GM18868 (cell line): ENCODE measurements around the gene GRHL3.

Experiments
- ATAC-seq: cut with Tn5 transposase; IDR thresholded peaks from one replicate; pipeline ENCODE4 v1.9.1; 2021; ENCODE audit warnings: mild to moderate bottlenecking, moderate library complexity; ENCODE audit not compliant: unreplicated experiment

The GRHL3 gene

DNA sequence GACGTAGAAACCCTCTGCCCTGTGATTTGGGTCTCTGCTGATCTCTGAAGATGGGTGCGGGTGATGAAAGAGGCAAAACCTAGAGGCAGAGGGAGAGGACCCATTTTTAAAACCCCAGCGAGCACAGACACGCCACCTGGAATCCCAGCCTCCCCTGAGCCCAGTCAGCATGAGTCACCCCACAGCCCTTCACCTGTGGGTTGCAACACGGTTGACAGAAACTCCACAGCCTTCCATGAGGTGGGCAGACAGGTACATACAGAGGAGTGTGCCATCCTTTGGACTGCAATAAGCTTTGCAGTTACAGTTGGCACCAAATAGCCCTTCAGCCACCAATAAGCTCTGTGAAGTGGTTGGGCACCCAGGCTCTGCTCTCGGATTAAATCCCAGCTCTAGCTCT lies 2.1 kb upstream of the GRHL3 start:
- ATAC-seq: no peak

DNA sequence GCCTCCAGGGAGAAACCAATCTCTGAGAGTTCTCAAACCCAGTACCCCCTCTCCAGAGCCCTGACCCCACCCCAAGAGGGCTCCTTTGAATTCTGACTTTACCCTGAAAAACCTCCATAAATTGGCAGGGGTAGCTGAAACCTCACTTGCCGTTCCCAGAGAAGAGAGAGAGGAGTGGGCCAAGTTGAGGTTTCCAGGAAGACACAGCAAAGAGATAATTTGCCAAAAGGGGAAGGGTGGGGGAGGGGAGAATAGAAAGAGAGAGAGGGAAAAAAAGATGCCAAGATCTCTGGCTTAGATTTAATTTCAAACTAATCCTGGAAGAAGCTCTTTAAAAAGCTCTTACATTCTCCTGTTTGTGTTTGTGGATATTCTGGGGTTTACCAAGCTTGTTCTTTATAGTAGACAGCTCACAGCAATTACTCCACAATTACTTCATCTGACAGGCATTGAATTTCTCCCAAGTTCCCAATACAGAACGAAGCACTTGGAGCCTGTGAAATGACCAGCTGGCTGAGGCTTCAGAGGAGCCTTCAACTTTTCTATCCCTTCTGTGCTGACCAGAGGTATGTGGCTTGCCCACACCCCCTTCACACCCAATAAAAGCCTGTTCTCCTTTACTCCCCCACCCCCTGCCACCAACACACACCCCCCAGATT lies 1.1 kb upstream of the GRHL3 start:
- no peak for ATAC-seq

DNA sequence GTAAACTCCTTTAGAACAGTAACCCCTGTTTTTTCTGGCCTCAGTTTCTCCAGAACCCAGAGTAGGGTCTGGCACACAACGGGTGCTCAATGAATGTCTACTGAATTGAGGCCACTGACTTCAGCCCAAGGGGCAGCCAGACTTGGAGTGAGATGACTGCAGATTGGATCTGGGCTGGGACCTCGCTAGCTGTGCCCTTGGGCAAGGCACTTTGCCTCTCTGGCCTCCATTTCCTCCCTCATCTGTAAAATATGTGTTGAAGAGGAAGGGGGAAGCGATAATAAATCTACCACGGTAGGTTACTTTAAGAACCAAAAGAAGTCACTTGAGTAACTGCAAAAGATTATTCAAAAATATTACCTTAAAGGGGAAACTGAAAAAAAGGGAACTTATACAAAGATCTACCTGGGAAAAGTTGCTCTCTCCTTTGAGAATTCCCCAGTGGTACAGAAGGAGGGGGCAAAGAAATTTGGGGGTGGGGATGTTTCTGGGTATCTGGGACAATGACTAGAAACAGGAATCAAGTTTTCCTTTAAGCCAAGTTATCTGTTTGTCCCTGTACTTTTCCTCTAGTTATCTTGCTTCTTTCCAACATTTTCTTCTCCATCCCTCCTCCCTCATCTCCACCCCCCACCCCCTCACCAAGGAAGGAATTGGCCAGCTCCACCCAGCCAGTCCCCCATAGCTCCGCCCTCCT lies 394 bp upstream of the GRHL3 start:
- no peak for ATAC-seq

DNA sequence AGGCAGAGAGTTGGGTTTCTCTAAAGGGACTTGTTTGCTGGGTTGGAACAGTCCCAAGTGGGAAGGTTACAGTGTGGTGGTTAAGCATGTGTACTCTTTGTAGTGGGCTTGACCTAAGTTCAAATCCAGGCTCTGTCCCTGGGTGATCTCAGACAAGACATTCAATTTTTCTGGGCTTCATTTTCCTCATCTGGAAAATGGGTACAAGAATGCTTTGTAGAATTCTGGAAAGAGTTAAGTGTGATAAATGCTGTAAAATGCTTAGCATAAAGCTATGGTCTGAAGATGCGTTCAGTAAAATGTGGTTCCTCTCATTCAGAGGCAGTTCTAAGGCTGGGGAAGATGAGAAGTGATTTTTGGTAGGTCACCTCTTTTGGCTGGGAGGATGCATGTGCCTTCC lies 805 bp downstream of the GRHL3 start:
- no peak for ATAC-seq

DNA sequence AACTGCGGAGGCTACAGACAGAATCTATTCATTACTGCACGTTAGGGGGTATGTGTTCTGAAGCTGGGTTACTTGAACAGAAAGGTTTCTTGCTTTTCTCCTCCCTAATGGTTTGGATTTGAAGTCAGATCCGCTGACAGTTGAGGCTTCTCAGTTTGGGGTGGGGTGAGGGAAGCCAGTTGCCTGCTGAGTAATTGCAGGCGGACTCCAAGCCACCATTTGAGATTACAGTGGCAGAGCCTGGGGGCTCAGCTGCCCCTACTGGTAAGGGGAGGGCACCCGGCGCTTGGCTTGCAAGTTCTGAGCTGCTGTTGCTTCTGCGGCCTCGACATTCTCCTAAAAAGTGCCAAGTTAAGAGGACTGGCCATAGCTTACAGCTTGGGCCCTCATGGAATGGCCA lies 2.0 kb downstream of the GRHL3 start:
- ATAC-seq: no peak

DNA sequence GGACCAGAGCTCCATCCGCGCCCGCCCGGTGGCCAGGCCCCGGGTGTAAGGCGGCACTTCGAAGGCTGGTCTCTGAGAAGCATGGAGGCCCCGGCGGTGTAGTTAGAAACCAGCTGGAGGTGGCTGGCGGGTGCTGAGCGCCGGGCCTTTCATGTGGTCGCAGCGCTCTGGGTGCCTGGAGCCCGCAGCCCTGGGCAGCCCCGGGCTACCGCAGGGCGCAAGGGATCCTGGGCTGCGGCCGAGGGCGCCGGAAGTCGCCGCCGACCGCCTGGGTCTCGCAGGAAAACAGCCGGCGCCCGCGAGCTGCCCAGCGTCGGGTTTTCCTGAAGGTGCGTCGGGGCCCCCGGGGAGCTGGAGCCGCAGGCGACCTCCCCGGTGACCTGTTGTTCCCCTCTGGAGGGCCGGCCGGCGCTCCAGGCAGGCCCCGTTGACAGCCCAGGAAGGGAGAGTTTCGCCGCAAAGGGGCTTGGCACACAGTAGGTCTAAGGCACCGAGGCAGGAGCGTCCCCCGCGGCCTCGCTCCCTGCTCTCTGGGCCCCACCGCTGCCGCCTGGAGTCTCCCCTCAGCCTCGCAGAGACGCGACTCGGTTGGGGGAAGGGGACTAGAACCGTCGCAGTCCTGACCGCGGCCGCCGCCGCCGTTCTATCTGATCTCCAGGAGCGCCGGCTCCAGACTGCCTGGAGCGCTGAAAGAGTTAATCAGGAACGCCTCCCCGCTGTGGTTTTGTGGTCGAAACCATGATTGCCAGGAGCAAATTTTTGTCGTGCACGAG lies 2.7 kb downstream of the GRHL3 start:
- ATAC-seq: peak; percentile 60

DNA sequence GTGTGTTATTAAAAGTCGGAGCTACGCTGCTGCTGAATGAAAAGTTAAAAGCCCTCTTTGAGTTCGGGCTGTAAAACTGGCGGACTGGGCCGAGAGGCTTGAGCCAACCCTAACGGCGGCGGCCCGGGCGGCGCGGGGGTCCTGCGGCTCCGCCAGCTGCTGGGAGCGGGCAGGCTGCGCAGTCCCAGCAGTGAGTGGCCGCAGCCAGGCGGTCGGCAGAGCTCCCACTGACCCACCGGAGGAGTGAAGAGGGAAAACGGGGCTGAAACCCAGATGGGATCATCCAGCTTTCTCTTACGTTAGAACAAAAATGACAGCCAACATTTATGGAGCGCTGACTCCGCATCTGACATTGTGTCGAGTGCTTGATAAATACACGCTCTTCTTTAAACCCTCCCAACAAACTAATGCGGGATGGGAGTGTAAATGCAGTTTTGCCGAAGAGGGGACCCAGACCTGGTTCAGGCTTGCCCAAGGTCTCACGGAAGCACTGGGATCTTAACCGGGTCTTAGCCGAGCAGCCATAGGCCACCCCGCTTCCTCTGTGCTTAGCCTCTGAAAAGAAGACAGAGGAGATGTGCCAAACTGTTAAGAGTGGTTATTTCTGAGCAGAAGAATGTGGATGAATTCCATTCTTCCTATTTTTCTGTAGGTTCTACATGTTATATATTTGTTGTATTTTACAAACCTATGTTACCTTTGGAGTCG lies 3.5 kb downstream of the GRHL3 start:
- no peak for ATAC-seq

DNA sequence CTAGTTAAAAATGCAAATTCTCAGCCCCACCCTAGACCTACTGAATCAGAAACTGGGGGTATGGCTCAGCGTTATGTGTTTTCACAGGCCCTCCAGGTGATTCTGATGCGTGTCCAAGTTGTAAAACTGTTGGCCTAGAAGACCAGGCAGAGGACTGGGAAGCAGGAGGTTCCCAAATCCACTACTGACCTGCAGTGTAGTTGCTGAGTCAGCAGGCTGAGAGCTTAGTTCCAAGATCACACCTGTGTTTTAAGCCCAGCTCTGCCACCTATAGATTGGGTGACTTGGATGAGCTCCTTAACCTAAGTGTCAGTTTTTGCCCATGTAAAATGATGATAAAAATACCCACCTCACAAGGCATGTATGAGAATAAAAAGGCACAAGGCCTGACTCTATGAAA lies 4.1 kb downstream of the GRHL3 start:
- ATAC-seq: no peak

DNA sequence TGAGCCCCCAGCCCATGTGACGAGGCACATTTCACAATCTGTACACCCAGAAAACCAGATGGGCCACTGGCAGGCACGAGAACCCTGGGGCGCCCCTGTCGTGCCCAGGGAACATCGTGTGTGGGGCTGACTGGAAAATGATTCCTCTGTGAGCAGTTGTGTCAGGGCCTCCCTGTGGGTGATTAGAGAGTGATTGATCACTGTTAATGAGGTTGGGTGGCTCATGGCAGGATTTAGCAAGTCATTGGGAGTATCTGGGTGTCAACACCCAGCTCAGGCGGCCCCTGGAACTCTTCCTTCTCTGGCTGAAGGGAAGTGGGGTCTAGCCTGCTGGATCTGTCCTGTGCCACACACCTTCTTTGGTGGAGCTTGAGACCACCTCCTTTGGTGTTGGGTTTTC lies 5.7 kb downstream of the GRHL3 start:
- no peak for ATAC-seq

DNA sequence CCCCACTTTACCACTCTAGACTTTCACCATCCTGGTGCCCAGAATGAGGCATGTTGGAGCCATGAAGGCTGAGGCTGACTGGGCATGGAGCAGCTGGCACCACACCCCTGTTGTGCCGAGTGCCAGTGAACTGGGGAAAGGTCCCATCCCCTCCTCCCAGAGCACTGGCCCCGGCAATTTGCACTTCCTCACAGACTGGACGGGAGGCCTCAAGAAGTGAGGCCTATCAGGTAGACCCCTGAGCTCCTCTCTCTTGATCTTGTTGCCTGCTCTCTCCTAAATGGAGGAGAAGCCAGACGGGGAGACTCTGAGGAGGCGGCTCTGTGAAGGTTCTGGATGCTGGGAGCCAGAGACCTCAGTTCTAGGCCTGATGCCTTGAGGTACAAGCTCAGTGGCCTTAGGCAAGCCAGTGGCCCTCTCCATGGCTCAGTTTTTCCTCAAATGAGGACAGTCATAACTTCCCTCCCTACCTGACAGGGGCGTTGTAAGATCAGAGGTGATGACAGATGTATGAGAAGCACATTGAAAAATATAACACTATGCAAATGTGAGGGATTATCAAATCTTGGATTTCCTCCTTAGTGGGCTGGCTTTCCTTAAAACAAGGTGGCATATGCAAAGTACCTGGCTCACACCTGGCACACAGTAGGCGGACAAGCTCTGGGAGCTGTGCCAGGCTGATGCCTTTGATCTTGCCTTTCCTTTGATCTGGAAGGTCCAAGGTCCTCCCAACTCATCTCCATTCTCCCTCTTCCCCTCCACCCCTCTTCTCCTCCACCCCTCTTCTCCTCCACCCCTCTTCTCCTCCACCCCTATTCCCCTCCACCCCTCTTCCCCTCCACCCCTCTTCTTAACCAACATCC lies 6.7 kb downstream of the GRHL3 start:
- no peak for ATAC-seq

DNA sequence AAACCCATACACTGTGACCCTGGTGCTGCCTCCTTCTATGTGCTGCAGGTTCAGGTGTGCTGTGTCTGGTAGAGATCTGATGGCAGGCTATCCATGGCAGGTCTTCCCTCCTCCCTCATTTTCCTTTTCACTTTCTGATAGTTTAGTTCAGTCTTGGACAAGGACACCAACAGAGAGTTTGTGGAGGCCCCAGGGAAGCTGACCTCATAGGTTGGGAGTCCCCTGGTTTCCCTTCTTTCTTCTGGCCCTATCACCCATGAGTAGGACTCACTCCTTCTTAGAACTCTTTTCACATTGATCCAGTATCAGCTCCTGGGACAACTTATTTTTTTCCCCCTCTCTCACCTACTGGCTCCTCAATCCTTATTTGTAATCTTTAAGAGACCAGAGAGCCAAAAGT lies 8.3 kb downstream of the GRHL3 start:
- no peak for ATAC-seq

DNA sequence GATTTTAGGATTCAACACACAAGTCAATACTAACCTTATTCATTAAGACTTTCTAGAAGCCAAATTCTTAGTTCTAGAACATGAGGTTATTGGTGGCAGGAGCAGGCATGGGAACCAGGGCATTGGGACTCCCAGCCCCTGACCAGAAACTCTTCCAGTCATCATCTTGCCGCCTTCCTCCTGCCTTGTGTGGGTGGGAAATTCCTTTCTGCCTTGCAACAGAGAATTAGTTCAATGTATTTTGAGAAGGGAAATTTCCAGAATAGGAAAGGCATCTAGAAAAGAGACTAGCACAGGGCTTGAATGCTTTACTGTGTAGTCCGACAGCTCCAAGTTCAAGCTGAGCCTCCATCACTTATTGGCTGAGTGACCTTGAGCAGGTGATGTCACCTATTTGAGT lies 8.7 kb downstream of the GRHL3 start:
- no peak for ATAC-seq

DNA sequence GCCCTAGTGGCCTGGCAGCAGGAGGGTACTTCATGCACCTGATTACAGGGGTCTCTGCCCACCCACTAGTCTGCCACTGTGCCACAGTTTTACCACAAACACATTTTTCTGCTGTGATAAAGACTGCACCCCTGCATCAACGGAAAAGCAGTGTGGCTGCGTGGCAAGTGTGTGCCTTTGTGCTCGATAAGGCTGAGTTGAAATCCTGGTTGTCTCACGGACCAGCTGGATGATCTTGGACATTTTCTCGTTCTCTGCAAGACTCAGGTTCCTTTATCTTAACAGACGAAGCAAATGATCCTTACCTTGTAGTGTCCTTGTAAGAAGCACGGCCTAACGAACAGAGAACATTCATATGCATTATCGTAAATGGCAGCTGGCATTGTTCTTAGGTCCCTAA lies 10.2 kb downstream of the GRHL3 start:
- ATAC-seq: no peak

DNA sequence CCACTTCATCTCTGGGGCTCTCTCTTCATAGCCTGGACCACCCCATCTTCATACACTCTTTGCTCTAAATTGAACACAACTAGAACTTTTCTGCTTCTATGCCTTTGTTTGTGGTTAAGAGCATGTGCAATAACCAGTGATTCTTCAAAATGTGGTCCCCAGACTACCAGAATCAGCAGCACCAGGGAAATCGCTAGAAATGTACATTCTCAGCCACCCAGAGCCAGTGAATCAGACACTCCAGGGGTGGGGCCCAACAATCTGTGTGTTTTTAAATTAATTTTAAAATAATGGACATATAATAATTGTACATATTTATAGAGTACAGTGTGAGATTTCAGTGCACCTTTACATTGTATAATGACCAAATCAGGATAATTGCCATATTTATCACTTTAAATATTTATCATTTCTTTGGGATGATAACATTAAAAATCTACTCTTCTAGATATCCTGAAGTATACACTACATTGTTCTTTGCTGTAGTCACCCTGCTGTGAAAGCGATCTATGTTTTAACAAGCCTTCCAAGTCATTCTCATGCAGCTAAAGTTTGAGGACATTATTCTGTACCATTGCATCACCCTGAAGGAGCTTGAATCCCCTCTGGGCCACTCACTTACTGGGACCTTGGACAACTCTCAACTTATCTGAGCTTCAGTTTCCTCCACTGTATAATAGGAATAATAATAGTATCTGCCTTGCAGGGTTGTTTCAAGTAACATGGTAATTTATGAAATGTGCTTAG lies 10.8 kb downstream of the GRHL3 start:
- no peak for ATAC-seq

DNA sequence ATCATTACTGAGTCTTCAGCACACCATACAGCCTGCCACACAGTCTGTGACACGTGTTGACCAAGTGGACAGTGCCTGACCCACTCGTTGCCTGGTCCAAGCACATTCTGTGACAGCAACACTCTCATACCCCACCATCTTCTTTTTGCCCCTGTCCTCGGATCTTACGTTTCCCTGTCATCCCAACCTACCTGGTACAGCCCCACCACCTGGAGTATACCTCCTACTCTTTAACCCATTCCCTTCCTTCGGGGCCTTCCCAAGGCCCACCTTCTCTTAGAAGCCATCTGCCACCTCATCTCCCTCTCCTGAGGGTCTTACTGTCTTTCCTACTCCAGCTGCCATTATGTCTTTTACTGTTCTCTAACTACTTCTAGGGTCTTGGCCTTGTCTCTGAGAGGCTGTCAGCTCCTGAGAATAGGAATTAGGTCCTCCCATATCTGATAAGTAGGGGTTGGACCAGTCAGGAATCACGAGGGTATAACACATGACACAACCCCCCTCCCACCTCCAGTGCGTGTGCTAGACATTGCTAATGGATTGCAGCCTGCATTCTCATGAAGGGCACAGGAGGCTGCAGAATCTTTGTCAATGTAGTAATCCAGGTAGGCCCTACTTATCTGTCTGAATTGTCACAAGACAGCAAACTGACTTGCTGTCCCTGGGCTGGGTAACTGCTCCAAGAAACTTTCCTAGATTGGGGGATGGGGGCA lies 13.0 kb downstream of the GRHL3 start:
- no peak for ATAC-seq

DNA sequence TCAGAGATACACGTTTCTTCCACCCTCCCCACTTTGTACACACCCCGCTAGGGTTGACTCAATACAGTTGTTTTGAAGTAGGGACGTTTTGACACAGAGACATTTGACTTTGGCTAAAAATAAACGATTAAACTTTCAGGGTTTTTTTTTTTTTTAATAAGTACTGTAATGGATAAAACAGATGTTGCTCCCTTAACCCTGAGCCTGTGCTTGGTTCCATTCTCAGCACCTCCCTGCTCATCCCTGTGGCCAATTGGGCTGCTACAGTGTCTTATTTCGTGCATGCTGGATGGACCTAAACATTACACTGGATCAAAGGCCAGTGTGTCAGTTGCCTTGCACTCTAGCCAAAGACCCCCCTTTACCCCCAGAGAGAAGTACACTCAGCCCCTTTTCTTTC lies 16.9 kb downstream of the GRHL3 start:
- no peak for ATAC-seq

DNA sequence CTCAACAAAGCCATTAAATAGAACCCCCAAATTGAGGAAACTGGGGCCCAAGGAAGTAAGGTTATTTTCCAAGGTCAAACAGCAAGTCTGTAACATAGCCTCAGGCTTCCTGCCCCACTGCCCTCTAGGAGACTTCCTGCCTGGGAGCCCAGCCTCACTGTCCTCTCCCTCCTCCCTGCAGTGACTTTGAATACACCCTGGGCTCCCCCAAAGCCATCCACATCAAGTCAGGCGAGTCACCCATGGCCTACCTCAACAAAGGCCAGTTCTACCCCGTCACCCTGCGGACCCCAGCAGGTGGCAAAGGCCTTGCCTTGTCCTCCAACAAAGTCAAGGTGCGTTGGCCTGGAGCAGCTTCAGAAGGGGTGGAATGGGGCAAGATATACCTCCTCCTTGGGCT lies 18.3 kb downstream of the GRHL3 start:
- no peak for ATAC-seq

DNA sequence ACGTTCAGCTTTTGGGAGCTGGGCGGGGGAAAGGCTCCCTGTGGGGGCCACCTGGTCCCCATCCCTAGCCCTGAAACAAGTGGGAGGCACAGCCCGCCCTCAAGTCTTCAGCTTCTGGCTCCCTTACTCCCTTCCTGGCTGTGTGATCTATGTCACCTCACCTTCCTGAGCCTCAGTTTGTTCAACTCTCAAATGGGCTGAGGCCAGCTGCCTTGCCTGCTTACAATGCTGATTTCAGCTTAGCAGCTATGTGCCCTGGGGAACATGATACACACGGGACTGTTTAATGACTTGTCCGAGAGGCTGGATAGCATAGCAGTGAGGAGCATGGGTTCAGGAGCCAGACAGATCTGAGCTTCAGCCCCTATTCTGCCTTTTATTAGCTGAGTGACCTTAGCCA lies 19.3 kb downstream of the GRHL3 start:
- no peak for ATAC-seq

DNA sequence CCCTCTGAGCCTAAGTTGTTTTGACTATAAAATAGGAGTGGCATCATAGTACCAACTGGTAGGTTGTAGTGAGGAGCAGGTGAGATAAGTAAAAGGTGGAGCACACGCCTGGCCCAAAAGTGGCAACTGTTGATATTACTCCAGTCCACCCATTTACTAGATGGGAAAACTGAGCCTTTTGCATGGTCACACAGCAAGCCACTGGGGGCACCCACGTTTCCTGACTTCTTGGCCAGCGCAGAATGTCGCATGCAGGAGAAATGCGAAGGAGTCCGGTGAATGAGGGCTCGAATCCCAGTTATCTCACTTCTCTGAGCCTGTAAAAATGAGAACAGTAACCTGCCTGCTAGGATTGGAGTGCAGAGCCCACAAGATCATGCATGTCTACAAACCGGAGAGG lies 20.8 kb downstream of the GRHL3 start:
- ATAC-seq: no peak
